Measurements from ENCODE around the gene ZNF646. TPM values are rescaled to one million over a fixed set of nuclear protein-coding genes. Genes with fewer than 3 reads are reported as not detected.

ZNF646 gene
- polyA plus RNA-seq, 3 donors: 0.46 to 6.5 (median 3.0) TPM

- no peak for TF ChIP-seq CTCF (IDR thresholded peaks at IDR 0.05)
- Mint-ChIP-seq H3K36me3 (peaks cover 39 to 60% of the 10 kb centered on the region in 2 donors), H3K27ac (no peak overlapping the region), H3K4me1 (peaks cover 2% of the 10 kb centered on the region), H3K4me3 (no peak overlapping the region), H3K9me3 (no peaks in the 10 kb centered on the region), H3K27me3 (ENCODE audit: low read depth in 3 of 3) (peaks cover 0 to 3% (median 0%) of the 10 kb centered on the region in 3 donors)
- H2AFZ ChIP-seq (ENCODE audit: insufficient read depth, low read depth, low read length, poor library complexity, severe bottlenecking): no peak overlapping the region
- no peak overlapping the region for H3K27ac ChIP-seq (ENCODE audit: low read depth in 1 of 2, low read length in 2 of 2)
- WGBS (ENCODE audit: insufficient coverage): 100% methylated on average over 1 of the region's 5 CpGs
- intact Hi-C loops (cut with micrococcal nuclease): no loop called here
- no peaks in the 10 kb centered on the region for H3K27me3 ChIP-seq (ENCODE audit: control insufficient read depth in 2 of 2, insufficient read depth in 2 of 2, low read length in 2 of 2)
- no peak overlapping the region for H3K9ac ChIP-seq (ENCODE audit: insufficient read depth, low read length, poor library complexity, severe bottlenecking)
- no peak for DNase-seq
- H3K4me1 ChIP-seq (ENCODE audit: control insufficient read depth in 1 of 2, insufficient read depth in 2 of 2, low read length in 2 of 2): no peaks in the 10 kb centered on the region
- H3K4me3 ChIP-seq (replicated peaks in 1 of 3; ENCODE audit: low read depth in 2 of 3, low read length in 3 of 3): no peak overlapping the region
- no peak overlapping the region for H3K4me2 ChIP-seq (replicated peaks; ENCODE audit: extremely low read depth, low read length, poor library complexity, severe bottlenecking)
- peaks cover 21% of the 10 kb centered on the region for H4K20me1 ChIP-seq (ENCODE audit: insufficient read depth, low read length)
- H3K9me3 ChIP-seq (replicated peaks in 1 of 2; ENCODE audit: control insufficient read depth in 1 of 2, insufficient read depth in 1 of 2, low read length in 2 of 2): no peaks in the 10 kb centered on the region
- peaks cover 14% of the 10 kb centered on the region for H3K79me2 ChIP-seq (ENCODE audit: insufficient read depth, low read length)
- H3K36me3 ChIP-seq (replicated peaks in 1 of 2; ENCODE audit: control insufficient read depth in 1 of 2, insufficient read depth in 2 of 2, low read length in 2 of 2): peaks cover 31 to 72% of the 10 kb centered on the region in 2 donors
These were observed 13.7 kb downstream of the ZNF646 start for GRCh38 chr16:31087971-31088370.

- Mint-ChIP-seq H3K27me3 (ENCODE audit: low read depth in 3 of 3) (peaks cover 0 to 3% (median 0%) of the 10 kb centered on the region in 3 donors), H3K4me3 (no peak within 1 kb of the TSS), H3K4me1 (peaks cover 3% of the 10 kb centered on the region), H3K27ac (no peak within 1 kb of the TSS), H3K9me3 (no peaks in the 10 kb centered on the region), H3K36me3 (peaks cover 35 to 54% of the 10 kb centered on the region in 2 donors)
- no peak within 1 kb of the TSS for H3K27ac ChIP-seq (ENCODE audit: low read depth in 1 of 2, low read length in 2 of 2)
- peaks cover 19% of the 10 kb centered on the region for H4K20me1 ChIP-seq (ENCODE audit: insufficient read depth, low read length)
- DNase-seq: no peak
- no peak for TF ChIP-seq CTCF (IDR thresholded peaks at IDR 0.05)
- H3K4me3 ChIP-seq (replicated peaks in 1 of 3; ENCODE audit: low read depth in 2 of 3, low read length in 3 of 3): no peak within 1 kb of the TSS
- no peaks in the 10 kb centered on the region for H3K27me3 ChIP-seq (ENCODE audit: control insufficient read depth in 2 of 2, insufficient read depth in 2 of 2, low read length in 2 of 2)
- H2AFZ ChIP-seq (ENCODE audit: insufficient read depth, low read depth, low read length, poor library complexity, severe bottlenecking): no peak within 1 kb of the TSS
- H3K4me1 ChIP-seq (ENCODE audit: control insufficient read depth in 1 of 2, insufficient read depth in 2 of 2, low read length in 2 of 2): peaks cover 5% of the 10 kb centered on the region in 2 donors
- no peak within 1 kb of the TSS for H3K9ac ChIP-seq (ENCODE audit: insufficient read depth, low read length, poor library complexity, severe bottlenecking)
- intact Hi-C loops (cut with micrococcal nuclease): no loop called here
- H3K9me3 ChIP-seq (replicated peaks in 1 of 2; ENCODE audit: control insufficient read depth in 1 of 2, insufficient read depth in 1 of 2, low read length in 2 of 2): no peaks in the 10 kb centered on the region
- peaks cover 19% of the 10 kb centered on the region for H3K79me2 ChIP-seq (ENCODE audit: insufficient read depth, low read length)
- 88% methylated on average over 12 of the region's 15 CpGs for WGBS (ENCODE audit: insufficient coverage)
- H3K36me3 ChIP-seq (replicated peaks in 1 of 2; ENCODE audit: control insufficient read depth in 1 of 2, insufficient read depth in 2 of 2, low read length in 2 of 2): peaks cover 31 to 66% of the 10 kb centered on the region in 2 donors
- no peak within 1 kb of the TSS for H3K4me2 ChIP-seq (replicated peaks; ENCODE audit: extremely low read depth, low read length, poor library complexity, severe bottlenecking)
These were observed 14.4 kb downstream of the ZNF646 start, which contains the start of gene PRSS53 for GRCh38 chr16:31088459-31089183. PRSS53 (minus strand) TSS chr16:31088943; CDS start chr16:31088809, 134 bp downstream.
